GM23338 (cell line): Measurements from ENCODE around the gene SYNE2. TPM values are rescaled to one million over a fixed set of nuclear protein-coding genes. Genes with fewer than 3 reads are reported as not detected.
"Not testable (repeated sequence)": the region's sequence is repeated elsewhere in the genome, so short reads cannot be mapped to it uniquely, and the experiment has no call there.

Experiments
- ATAC-seq: fragments of 200-7000 bp; cut with Tn5 transposase; 3 replicates; pipeline ENCODE4 v1.9.1; 2020
- DNase-seq: peaks from one replicate; pipeline ENCODE4 v3.0.0-alpha.2; 2015; ENCODE audit warnings: low spot score
- H2AFZ ChIP-seq: fragments of 200-600 bp; sonication (generic); 2 replicates; pipeline ENCODE4 v1.8.0; 2016; ENCODE audit warnings: antibody characterized with exemption, mild to moderate bottlenecking, moderate library complexity
- H3F3A ChIP-seq: fragments of 200-600 bp; sonication (generic); replicated peaks from 2 replicates; pipeline ENCODE4 v1.8.0; 2017; ENCODE audit warnings: antibody characterized with exemption, mixed run types, low read depth
- H3K27ac ChIP-seq: fragments of 200-600 bp; sonication (generic); 2 replicates; pipeline ENCODE4 v1.6.1; 2016; ENCODE audit warnings: low read depth
- H3K27me3 ChIP-seq: fragments of 200-600 bp; sonication (generic); 2 replicates; pipeline ENCODE4 v1.8.0; 2016; ENCODE audit warnings: mild to moderate bottlenecking, mixed run types, moderate library complexity; ENCODE audit not compliant: insufficient read depth
- H3K36me3 ChIP-seq: fragments of 200-600 bp; sonication (generic); 2 replicates; pipeline ENCODE4 v1.8.0; 2016; ENCODE audit warnings: mild to moderate bottlenecking; ENCODE audit not compliant: insufficient read depth
- H3K4me1 ChIP-seq: fragments of 200-600 bp; sonication (generic); 2 replicates; pipeline ENCODE4 v1.8.0; 2016; ENCODE audit warnings: mild to moderate bottlenecking, moderate library complexity; ENCODE audit not compliant: insufficient read depth
- H3K4me2 ChIP-seq: fragments of 200-600 bp; sonication (generic); 2 replicates; pipeline ENCODE4 v1.7.1; 2017; ENCODE audit warnings: mixed run types
- H3K4me3 ChIP-seq: fragments of 200-600 bp; sonication (generic); 2 replicates; pipeline ENCODE4 v1.6.1; 2016; ENCODE audit warnings: mixed run types
- H3K79me2 ChIP-seq: fragments of 200-600 bp; sonication (generic); replicated peaks from 2 replicates; pipeline ENCODE4 v1.8.0; 2017; ENCODE audit warnings: mild to moderate bottlenecking; ENCODE audit not compliant: insufficient read depth
- H3K9me2 ChIP-seq: fragments of 200-600 bp; sonication (generic); 2 replicates; pipeline ENCODE4 v1.8.0; 2017; ENCODE audit not compliant: insufficient read depth
- H4K20me1 ChIP-seq: fragments of 200-600 bp; sonication (generic); replicated peaks from 2 replicates; pipeline ENCODE4 v1.8.0; 2017; ENCODE audit warnings: mild to moderate bottlenecking; ENCODE audit not compliant: insufficient read depth
- H3K27ac Mint-ChIP-seq: 2 replicates; pipeline ENCODE4 v1.8.0; 2020; ENCODE audit warnings: inconsistent platforms, mild to moderate bottlenecking, moderate library complexity, mixed read lengths
- H3K27me3 Mint-ChIP-seq: 3 replicates; pipeline ENCODE4 v1.8.0; 2022; ENCODE audit warnings: low read depth, mild to moderate bottlenecking, moderate library complexity, mixed read lengths, inconsistent platforms; ENCODE audit not compliant: insufficient read depth, poor library complexity
- H3K36me3 Mint-ChIP-seq: 3 replicates; pipeline ENCODE4 v1.8.0; 2021; ENCODE audit warnings: low read depth, mild to moderate bottlenecking, inconsistent platforms, moderate library complexity, mixed read lengths
- H3K4me1 Mint-ChIP-seq: 3 replicates; pipeline ENCODE4 v1.8.0; 2020; ENCODE audit warnings: mild to moderate bottlenecking, inconsistent platforms, mixed read lengths
- H3K4me3 Mint-ChIP-seq: 3 replicates; pipeline ENCODE4 v1.8.0; 2021; ENCODE audit warnings: moderate library complexity, mild to moderate bottlenecking, inconsistent platforms, mixed read lengths
- H3K9me3 Mint-ChIP-seq: 3 replicates; pipeline ENCODE4 v1.8.0; 2020; ENCODE audit warnings: moderate library complexity, mild to moderate bottlenecking, inconsistent platforms, mixed read lengths
- CTCF ChIP-seq, 2 experiments: fragments of 200-600 bp in 1 of 2; sonication (generic) in 1 of 2; conservative IDR thresholded peaks; 2 replicates each; pipeline versions ENCODE4 v1.5.1 to v1.6.1; 2016 to 2017; ENCODE audit warnings: antibody characterized with exemption in 2 of 2, low read depth in 2 of 2, mild to moderate bottlenecking in 2 of 2, moderate library complexity in 1 of 2
- REST ChIP-seq: IDR thresholded peaks from one replicate; pipeline ENCODE4 v1.6.1; 2018; ENCODE audit warnings: antibody characterized with exemption; ENCODE audit not compliant: unreplicated experiment
- STAT1 ChIP-seq: IDR thresholded peaks from one replicate; pipeline ENCODE4 v1.6.1; 2016; ENCODE audit warnings: antibody characterized with exemption; ENCODE audit not compliant: unreplicated experiment
- ZNF462 ChIP-seq: fragments of 250-450 bp; sonication (Bioruptor Pico); IDR thresholded peaks from 2 replicates; pipeline ENCODE4 v1.5.0; 2020; ENCODE audit warnings: mild to moderate bottlenecking, moderate library complexity
- polyA plus RNA-seq: library from polyadenylated mRNA; unstranded; fragments of >200 nt; fragmentation: Nextera tagmentation; extraction: Ambion mirVana; gene quantifications from 2 replicates; pipeline ENCODE4 v1.2.1, GENCODE V29; 2016
- total RNA-seq: library from RNA; depleted of rRNA; stranded (reverse); fragments of >200 nt; shearing (Covaris generic); gene quantifications from 2 replicates; pipeline ENCODE4 v1.2.3, GENCODE V29; 2014

The SYNE2 gene
- total and polyA plus RNA-seq, 2 experiments from 2014 or later = 34.3 to 86.5 TPM

- not testable (repeated sequence) for DNase-seq, H3K27me3 Mint-ChIP-seq, H4K20me1 ChIP-seq, H3K4me1 ChIP-seq, H3K27ac ChIP-seq, H3K4me2 ChIP-seq, H3F3A ChIP-seq, H3K9me2 ChIP-seq, H3K27me3 ChIP-seq, ATAC-seq, H3K4me3 ChIP-seq, H3K27ac Mint-ChIP-seq, H3K79me2 ChIP-seq, H2AFZ ChIP-seq, H3K4me1 Mint-ChIP-seq, H3K4me3 Mint-ChIP-seq
- peaks cover 12% of the 10 kb centered on the region; the same call in 1 of the 2 replicates for H3K36me3 ChIP-seq
- H3K36me3 Mint-ChIP-seq = peaks cover 11% of the 10 kb centered on the region; the same call in 1 of the 3 replicates
- H3K9me3 Mint-ChIP-seq = peaks cover 28% of the 10 kb centered on the region
These were observed 41.1 kb upstream of the SYNE2 start for GRCh38 chr14:63811692-63812091.

GRCh38 chr14:63833728-63834127 lies 19.1 kb upstream of the SYNE2 start:
- no peak overlapping the region for H3K4me3 ChIP-seq
- no peaks in the 10 kb centered on the region for H3K79me2 ChIP-seq
- no peak overlapping the region for H3K4me3 Mint-ChIP-seq
- no peaks in the 10 kb centered on the region for H3K27me3 Mint-ChIP-seq
- no peaks in the 10 kb centered on the region for H3K36me3 Mint-ChIP-seq
- no peaks in the 10 kb centered on the region for H3K9me3 Mint-ChIP-seq
- no peak overlapping the region for H2AFZ ChIP-seq
- no peaks in the 10 kb centered on the region for H3K36me3 ChIP-seq
- no peak overlapping the region for H3K27ac ChIP-seq
- TF ChIP-seq CTCF (conservative IDR thresholded peaks at IDR 0.05; ENCODE audit: low read depth in 2 of 2) = 0 out of 4 replicates have a peak, but pooled peaks of 1 of the 2 experiments have one; percentile 18
- no peak for TF ChIP-seq ZNF462 (CRISPR knock-in tag)
- no peak for TF ChIP-seq STAT1
- no peak for TF ChIP-seq REST
- DNase-seq = no peak
- H3K27me3 ChIP-seq = no peaks in the 10 kb centered on the region
- H3K4me1 ChIP-seq = no peaks in the 10 kb centered on the region
- H4K20me1 ChIP-seq = no peaks in the 10 kb centered on the region
- H3F3A ChIP-seq = no peaks in the 10 kb centered on the region
- H3K27ac Mint-ChIP-seq = no peak overlapping the region
- H3K9me2 ChIP-seq = no peaks in the 10 kb centered on the region
- ATAC-seq = no peak
- peaks cover 5% of the 10 kb centered on the region; the same call in 1 of the 3 replicates for H3K4me1 Mint-ChIP-seq
- no peak overlapping the region for H3K4me2 ChIP-seq
